HG03575 (cell line): ENCODE data around the gene DLG2.

Experiments
- ATAC-seq: cut with Tn5 transposase; IDR thresholded peaks from one replicate; pipeline ENCODE4 v1.9.1; 2021; ENCODE audit not compliant: unreplicated experiment, insufficient number of reproducible peaks, low FRiP score; ENCODE audit errors: extremely low read depth

The DLG2 gene

GRCh38 chr11:84452211-84452610, 1174.9 kb downstream of the DLG2 start:
- no peak for ATAC-seq

- ATAC-seq, result no peak
These were observed 1188.6 kb downstream of the DLG2 start for GRCh38 chr11:84438565-84438964.

DNA sequence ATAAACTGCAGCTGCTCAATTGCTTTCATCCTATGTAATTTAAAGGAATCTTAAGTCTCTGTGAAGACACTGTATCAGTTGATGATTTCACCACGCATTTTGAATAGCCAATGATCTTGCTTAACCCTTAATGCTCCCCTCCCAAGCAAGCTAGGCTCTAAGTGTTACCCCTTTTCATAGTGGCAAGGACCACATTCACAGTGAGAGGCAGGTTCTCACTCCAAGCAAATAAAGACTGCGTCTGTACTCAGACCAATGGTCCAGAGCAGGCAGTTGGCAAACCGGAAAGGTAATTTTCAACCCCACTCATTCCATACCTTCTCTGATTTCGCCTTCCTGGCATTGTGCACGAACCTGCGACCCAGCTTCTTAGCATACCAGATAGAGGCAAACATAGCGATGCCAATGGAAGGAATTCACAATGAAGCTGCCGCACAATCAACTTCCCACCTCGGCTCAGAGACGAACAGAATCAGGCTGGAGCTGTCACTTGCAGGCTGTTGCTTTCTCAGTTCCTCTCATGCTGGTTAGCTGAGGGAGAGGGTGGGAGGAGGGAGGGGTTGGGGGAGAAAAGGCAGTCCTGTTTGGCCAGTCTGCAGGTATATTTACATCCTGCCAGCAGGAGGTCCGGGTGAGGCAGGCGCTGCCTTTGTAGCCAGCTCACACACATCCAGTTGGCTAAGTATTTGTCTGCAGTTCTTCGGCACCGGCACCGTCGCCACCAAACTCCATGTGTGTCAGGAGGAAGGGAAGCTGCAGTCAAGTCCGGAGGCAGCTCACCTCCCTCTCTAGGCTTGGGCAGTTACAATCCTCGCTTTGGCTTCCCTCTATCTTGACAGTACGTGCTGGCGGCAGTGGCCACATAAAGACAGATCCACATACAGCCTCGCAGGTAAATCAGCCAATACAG, 1189.8 kb downstream of the DLG2 start:
- no peak for ATAC-seq

DNA sequence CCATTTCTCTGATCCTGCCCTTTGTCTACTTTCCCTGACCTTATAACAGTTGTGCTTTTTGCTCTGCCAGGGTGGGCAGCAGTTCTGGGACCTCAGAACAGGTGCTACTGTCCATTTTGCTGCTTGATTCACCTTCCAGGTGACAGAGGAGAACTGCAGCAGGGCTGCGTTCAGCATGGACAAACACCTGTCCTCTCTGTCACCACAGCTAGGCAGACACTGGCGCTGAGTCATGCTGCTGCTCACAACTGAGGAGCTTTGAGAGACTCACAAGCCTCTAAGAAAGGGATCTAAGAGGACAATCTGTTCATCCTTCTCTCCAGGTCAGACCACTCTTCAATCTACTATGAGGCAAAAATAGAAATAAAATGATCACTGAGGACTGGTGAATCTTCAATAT, 1196.5 kb downstream of the DLG2 start:
- no peak for ATAC-seq

GRCh38 chr11:84425673-84426072, 1201.5 kb downstream of the DLG2 start:
- no peak for ATAC-seq

GRCh38 chr11:84420271-84420670, 1206.9 kb downstream of the DLG2 start:
- no peak for ATAC-seq

DNA sequence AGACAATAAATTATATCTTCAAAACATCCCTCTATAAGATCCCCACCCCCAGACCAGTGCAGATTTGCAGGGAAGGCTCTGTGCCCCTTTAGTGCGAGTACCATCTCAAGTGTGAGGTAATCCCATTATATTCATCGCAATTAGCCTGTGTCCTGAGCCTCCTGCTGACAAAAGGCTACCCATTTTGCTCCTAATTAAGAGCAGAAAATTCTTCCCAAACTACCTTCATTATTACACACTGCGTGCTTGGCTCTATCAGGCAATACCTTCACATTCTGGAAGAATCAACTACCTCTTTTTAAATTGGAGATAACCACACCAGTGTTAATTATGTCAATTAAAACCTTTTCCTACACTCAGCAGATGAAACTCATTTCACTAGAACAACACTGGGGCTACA, 1207.5 kb downstream of the DLG2 start:
- ATAC-seq, result no peak

GRCh38 chr11:84414920-84415319, 1212.2 kb downstream of the DLG2 start:
- ATAC-seq, result no peak

DNA sequence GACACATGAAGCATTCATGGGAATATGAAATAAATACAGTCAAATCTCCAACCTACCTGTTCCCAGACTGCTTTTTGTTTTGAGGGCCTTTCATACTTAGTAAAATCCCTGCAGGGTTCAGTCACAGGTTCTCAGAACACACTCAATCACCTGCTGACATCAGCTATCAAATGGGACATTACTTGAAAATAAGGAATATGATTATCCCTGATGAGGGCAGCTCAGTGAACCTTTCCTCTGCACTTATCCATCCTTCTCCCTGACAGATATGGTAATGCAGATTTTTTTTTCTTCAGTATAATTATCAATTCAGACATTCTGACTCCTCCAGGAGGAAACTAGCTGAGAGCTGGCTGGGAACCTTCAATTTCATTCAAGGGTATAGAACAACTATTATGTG, 1213.6 kb downstream of the DLG2 start:
- no peak for ATAC-seq

- no peak for ATAC-seq
These were observed 1214.3 kb downstream of the DLG2 start for GRCh38 chr11:84412862-84413261.

- ATAC-seq, result no peak
These were observed 1218.2 kb downstream of the DLG2 start for GRCh38 chr11:84408946-84409411.

DNA sequence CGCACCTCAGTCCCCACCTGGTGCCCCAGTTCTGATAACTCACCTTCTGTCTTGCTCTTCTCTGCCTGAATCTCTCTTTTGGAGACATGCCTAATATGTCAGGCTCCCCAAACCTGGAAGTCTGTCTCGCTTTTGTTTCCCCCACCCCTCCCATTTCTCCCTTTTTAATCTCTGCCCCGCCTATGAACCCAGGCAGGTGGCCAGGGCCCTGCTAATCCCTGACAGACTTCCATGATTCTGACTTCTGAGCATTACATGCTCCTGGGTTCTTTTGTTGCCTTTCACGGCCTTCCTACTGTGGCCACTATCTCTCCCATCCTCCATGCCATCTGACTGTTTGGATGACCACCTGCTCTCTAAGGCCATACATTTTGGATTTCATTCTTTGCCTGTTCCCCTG, 1220.1 kb downstream of the DLG2 start:
- ATAC-seq, result no peak

DNA sequence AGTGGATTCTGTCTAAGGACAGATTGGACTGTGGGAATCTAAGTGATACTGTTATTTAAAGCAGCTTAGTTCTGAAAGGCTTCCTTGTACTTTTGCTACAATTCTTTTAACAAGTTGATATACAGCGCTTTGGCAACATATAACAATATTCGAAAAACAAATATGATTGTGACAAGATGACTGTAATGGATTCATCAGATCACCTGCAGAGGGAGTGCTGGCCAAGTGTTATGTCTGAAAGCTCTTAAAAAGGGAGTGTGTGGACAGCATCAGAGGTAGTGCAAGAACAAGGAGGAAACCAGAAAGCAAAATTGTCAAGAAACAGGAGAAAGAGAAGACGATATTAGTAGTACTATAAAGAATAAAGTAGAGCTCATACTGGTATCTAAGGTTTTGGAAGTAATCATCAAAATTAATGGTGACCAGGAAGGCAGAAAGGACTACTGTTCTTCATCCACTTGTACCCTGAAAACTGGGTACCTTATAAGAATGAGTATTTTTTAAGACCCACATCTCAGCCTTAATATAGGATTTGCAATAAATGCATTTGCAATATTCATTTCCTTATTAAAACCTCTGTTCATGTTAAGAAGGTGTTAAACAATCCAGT, 1229.0 kb downstream of the DLG2 start:
- ATAC-seq, result no peak

GRCh38 chr11:84396521-84396920, 1230.6 kb downstream of the DLG2 start:
- no peak for ATAC-seq

- no peak for ATAC-seq
These were observed 1236.6 kb downstream of the DLG2 start for GRCh38 chr11:84390441-84391078.

GRCh38 chr11:84389696-84390095, 1237.4 kb downstream of the DLG2 start:
- no peak for ATAC-seq

DNA sequence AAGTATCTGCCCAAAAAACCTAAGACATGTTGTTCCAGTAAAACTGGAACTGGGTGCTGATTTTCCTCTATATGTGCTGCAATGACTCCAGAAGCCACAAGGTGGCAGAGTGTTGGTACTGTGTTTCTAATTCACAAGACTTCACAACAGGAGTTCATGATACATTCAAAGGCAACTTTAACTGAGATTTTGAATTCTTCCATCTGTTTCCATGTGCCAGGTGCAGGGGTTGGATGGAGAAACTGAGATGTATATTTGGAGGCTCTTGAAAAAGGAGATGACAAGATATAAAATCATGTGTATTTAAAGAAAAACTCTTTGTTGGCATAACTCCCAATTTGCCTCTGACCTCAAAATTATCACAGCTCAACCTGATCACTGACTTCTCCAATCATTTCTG, 1242.4 kb downstream of the DLG2 start:
- ATAC-seq, result no peak

- no peak for ATAC-seq
These were observed 1243.6 kb downstream of the DLG2 start for GRCh38 chr11:84383576-84383975.

DNA sequence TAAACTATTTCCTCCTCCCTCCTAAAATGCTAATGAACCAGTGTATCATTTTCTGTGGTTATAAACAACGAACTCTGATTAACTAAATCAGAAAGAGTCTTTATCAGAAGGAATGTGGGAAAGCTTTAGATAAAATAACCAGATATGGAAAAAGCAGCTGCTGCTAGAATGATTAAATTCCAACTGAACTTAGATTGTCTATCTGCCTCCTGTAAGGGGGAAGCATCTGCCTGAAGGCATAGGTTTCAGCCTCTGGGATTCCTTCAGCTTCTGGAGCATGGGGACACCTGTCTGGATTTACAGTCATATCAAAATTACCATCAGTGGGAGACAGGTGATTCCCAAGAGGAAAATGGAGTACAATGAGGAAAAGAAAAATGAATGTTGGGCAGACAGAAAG, 1245.5 kb downstream of the DLG2 start:
- no peak for ATAC-seq

- no peak for ATAC-seq
These were observed 1254.7 kb downstream of the DLG2 start for GRCh38 chr11:84372381-84372950.
